GM19193 (cell line): ENCODE data around the gene IMMP1L.

ENCODE experiments used
- POLR2A ChIP-seq: IDR thresholded peaks from 4 replicates; pipeline ENCODE4 v1.6.1; 2011; ENCODE audit not compliant: insufficient read depth, insufficient read length; ENCODE audit errors: extremely low read depth

Gene IMMP1L

GRCh38 chr11:31480930-31481329, 28.5 kb downstream of the IMMP1L start:
- TF ChIP-seq POLR2A, result no peak

DNA sequence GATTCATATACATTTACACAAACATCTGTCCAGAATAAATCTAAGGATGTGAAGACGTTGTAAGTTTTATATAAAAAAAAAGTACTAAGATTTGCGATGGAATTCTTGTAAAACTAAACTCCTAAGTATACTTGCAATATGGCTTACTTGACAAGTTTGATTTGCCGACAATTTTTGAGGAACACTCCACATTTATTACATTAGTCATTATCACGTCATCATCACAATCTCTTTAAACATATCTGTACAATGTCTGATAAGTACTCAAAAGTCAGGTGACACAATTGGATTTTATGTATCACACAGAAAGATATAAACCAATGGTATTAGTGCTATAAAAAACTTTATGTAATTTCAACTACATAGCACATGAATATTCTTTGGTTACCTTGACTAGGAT, 30.4 kb downstream of the IMMP1L start:
- TF ChIP-seq POLR2A, result no peak

DNA sequence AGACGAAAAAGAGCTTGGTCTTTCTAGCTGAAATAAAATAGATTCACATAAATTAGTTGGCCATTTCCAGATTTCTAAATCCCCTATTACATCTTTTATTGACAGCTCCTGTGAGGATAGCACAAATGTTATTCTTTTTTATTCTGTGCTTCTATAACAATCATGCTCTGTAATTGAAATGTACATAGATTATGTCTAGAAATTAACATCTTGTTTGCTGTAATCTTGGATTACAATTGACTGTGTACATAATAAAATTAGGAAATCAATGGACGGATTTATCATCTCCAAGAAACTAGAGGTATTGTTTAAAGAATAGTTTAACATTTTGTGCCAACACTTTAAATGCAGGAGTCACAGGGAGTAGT, 31.2 kb downstream of the IMMP1L start:
- TF ChIP-seq POLR2A, result no peak

DNA sequence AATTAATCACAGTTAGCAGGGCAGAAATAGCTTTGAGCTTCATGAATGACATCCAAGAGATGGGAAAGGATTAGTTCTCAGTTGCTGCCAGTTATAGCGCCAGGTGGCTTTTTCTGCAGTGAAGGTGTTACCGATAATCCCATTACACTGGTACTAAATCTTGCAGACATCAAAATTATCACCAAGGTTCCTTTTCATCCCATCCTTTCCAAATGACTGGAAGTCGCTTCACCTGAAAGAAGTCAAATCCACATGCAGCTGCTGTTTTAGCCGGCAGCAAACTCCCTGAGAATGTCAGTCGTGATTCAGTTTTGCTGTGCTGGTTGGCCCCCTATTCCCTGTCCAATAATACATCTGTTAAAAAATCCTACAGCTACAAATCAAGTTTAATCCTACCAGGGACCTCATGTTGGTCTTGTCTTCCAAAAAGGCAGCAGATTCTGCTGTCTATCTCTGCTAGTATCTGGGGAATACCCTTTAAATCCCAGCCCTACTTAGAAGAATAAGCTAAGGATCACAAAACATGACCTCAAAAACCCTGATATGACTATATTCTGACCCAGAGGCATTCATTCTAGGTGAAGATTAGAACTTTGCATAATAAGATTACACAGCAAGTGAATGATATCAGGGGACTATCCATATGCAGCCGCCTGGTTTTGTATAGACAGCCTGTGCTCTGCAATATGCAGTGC, 31.7 kb downstream of the IMMP1L start:
- no peak for TF ChIP-seq POLR2A

DNA sequence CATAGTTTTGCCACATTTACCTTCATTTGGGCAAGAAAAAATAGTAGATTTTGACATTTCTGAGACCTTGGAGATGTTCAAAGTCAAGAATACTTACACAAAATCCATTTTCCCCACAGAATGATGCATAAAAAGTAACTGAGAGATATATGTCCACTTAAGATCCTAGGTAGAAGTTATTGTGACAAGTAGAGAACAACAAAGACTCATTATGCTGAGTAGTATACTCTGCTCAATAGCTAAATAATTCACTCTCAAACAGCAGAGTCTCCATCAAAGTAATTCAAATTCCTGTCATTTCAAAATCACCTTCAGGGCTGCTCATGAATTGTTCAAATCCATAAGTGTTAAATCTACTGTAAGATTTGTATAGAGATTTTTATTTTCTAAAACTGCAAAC, 35.3 kb downstream of the IMMP1L start:
- TF ChIP-seq POLR2A, result no peak

- no peak for TF ChIP-seq POLR2A
Measured at GRCh38 chr11:31464436-31464835, 45.0 kb downstream of the IMMP1L start.

GRCh38 chr11:31455177-31455576, 54.2 kb downstream of the IMMP1L start:
- TF ChIP-seq POLR2A, result no peak

GRCh38 chr11:31450841-31451240, 58.6 kb downstream of the IMMP1L start:
- TF ChIP-seq POLR2A, result no peak

- TF ChIP-seq POLR2A, result no peak
Measured at GRCh38 chr11:31449040-31449439, 60.4 kb downstream of the IMMP1L start.

- no peak for TF ChIP-seq POLR2A
Measured at GRCh38 chr11:31445621-31446020, 63.8 kb downstream of the IMMP1L start.

GRCh38 chr11:31443802-31444201, 65.6 kb downstream of the IMMP1L start:
- no peak for TF ChIP-seq POLR2A

- no peak for TF ChIP-seq POLR2A
Measured at GRCh38 chr11:31442086-31442485, 67.3 kb downstream of the IMMP1L start.

GRCh38 chr11:31441296-31441695, 68.1 kb downstream of the IMMP1L start:
- no peak for TF ChIP-seq POLR2A

- TF ChIP-seq POLR2A, result no peak
Measured at GRCh38 chr11:31437742-31438435, 71.5 kb downstream of the IMMP1L start.

DNA sequence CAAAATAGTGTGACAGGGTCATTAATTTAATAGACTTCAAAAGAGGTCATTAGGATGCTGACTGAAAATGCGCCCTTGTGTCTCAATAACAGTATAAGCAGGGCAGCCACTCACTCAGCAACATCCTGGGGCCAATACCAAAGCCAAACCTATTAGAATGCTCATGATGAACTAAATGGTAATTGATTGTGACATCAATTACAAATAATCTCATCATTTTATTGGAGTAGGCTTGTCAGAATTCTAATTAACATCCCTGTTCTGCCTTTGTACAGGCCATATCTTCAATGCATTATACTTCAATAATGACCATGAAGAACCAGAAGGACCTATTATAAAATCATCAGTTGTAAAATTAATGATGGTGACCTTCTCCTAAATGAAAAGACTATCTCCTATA, 75.6 kb downstream of the IMMP1L start:
- TF ChIP-seq POLR2A, result no peak

GRCh38 chr11:31424652-31425051, 84.8 kb downstream of the IMMP1L start:
- TF ChIP-seq POLR2A, result no peak
